Activated CD8-positive, alpha-beta memory T cell treated with anti-CD3 and anti-CD28 coated beads, Interleukin-2, amount 50 U/mL, for 24 hours (primary cell): ENCODE measurements around the gene TSPAN2.

Source experiments
- DNase-seq: peaks from one replicate; pipeline ENCODE4 v3.0.0-alpha.2; 2020; ENCODE audit errors: extremely low read depth

The TSPAN2 gene

GRCh38 chr1:115089420-115090185 is at the start of gene TSPAN2:
Gene TSPAN2, minus strand, starts transcription at chr1:115089503. Its CDS starts 71 bp downstream, at chr1:115089432.
- DNase-seq: no peak

- no peak for DNase-seq
Observed at GRCh38 chr1:115138973-115139372, 49.7 kb upstream of the TSPAN2 start.

GRCh38 chr1:115138271-115138670 is 49.0 kb upstream of the TSPAN2 start:
- no peak for DNase-seq

GRCh38 chr1:115137191-115137590 is 47.9 kb upstream of the TSPAN2 start:
- DNase-seq: no peak

GRCh38 chr1:115136706-115137105 is 47.4 kb upstream of the TSPAN2 start:
- no peak for DNase-seq

- DNase-seq: no peak
Observed at GRCh38 chr1:115136106-115136505, 46.8 kb upstream of the TSPAN2 start.

GRCh38 chr1:115135681-115136080 is 46.4 kb upstream of the TSPAN2 start:
- no peak for DNase-seq

- DNase-seq: no peak
Observed at GRCh38 chr1:115134850-115135480, 45.7 kb upstream of the TSPAN2 start.

- DNase-seq: no peak
Observed at GRCh38 chr1:115134231-115134630, 44.9 kb upstream of the TSPAN2 start.

- no peak for DNase-seq
Observed at GRCh38 chr1:115133440-115133839, 44.1 kb upstream of the TSPAN2 start.

GRCh38 chr1:115130786-115131185 is 41.5 kb upstream of the TSPAN2 start:
- no peak for DNase-seq

GRCh38 chr1:115129071-115129640 is 39.9 kb upstream of the TSPAN2 start:
- no peak for DNase-seq

GRCh38 chr1:115127539-115127938 is 38.2 kb upstream of the TSPAN2 start:
- DNase-seq: no peak

- DNase-seq: no peak
Observed at GRCh38 chr1:115126516-115126915, 37.2 kb upstream of the TSPAN2 start.

- no peak for DNase-seq
Observed at GRCh38 chr1:115123116-115123515, 33.8 kb upstream of the TSPAN2 start.

- no peak for DNase-seq
Observed at GRCh38 chr1:115121793-115122192, 32.5 kb upstream of the TSPAN2 start.

GRCh38 chr1:115120296-115120695 is 31.0 kb upstream of the TSPAN2 start:
- no peak for DNase-seq

- no peak for DNase-seq
Observed at GRCh38 chr1:115118611-115119010, 29.3 kb upstream of the TSPAN2 start.

GRCh38 chr1:115118086-115118485 is 28.8 kb upstream of the TSPAN2 start:
- no peak for DNase-seq

- DNase-seq: no peak
Observed at GRCh38 chr1:115117298-115117697, 28.0 kb upstream of the TSPAN2 start.

- DNase-seq: no peak
Observed at GRCh38 chr1:115116512-115116911, 27.2 kb upstream of the TSPAN2 start.

- no peak for DNase-seq
Observed at GRCh38 chr1:115115521-115116161, 26.3 kb upstream of the TSPAN2 start.

- DNase-seq: no peak
Observed at GRCh38 chr1:115114308-115114707, 25.0 kb upstream of the TSPAN2 start.
